B cell (primary cell): ENCODE measurements around the gene GPR108. TPM values are rescaled to one million over a fixed set of nuclear protein-coding genes. Genes with fewer than 3 reads are reported as not detected.

ENCODE experiments used
- ATAC-seq: fragments of 200-7000 bp; cut with Tn5 transposase; one replicate; pipeline ENCODE4 v1.10.0; 2021; ENCODE audit warnings: low read depth, mild to moderate bottlenecking, moderate number of reproducible peaks, moderate library complexity
- CTCF ChIA-PET: fragments of 350-600 bp; sonication (Branson Sonifier 250); formaldehyde crosslinking; loops from one replicate; lab custom pipeline; 2021; ENCODE audit warnings: antibody characterized with exemption, inconsistent platforms; lab: Charles Lee
- POLR2A ChIA-PET: fragments of 350-600 bp; sonication (Branson Sonifier 250); formaldehyde crosslinking; loops from one replicate; lab custom pipeline; 2021; ENCODE audit warnings: antibody characterized with exemption; lab: Charles Lee
- DNase-seq: peaks from one replicate; pipeline ENCODE4 v3.0.0; 2013
- H2AFZ ChIP-seq: 2 replicates; pipeline ENCODE4 v1.6.1; 2012; ENCODE audit warnings: mild to moderate bottlenecking, low read depth, low read length; ENCODE audit not compliant: insufficient read depth, poor library complexity, severe bottlenecking
- H3K27ac ChIP-seq, 2 donors: 1 replicate in 1 of 2; 2 replicates in 1 of 2; pipeline ENCODE4 v1.5.1; 2012 to 2013; ENCODE audit warnings: low read length in 2 of 2, mild to moderate bottlenecking in 2 of 2, moderate library complexity in 1 of 2
- H3K27me3 ChIP-seq, 4 experiments: fragments of 200-600 bp in 1 of 4; sonication (generic) in 1 of 4; replicated peaks in 1 of 4; 1 replicate in 2 of 4; 2 replicates in 2 of 4; pipeline versions ENCODE4 v1.6.1 to v1.7.0; 2013 to 2016; ENCODE audit warnings: low read length in 3 of 4, mild to moderate bottlenecking in 2 of 4, mixed read lengths in 1 of 4, moderate library complexity in 1 of 4; ENCODE audit not compliant: insufficient read depth in 4 of 4, control insufficient read depth in 3 of 4; ENCODE audit errors: control extremely low read depth in 1 of 4
- H3K36me3 ChIP-seq, 2 experiments: replicated peaks in 1 of 2; 1 replicate in 1 of 2; 2 replicates in 1 of 2; pipeline versions ENCODE4 v1.6.1 to v1.7.1; 2013; ENCODE audit warnings: low read length in 1 of 2; ENCODE audit not compliant: insufficient read depth in 2 of 2, control insufficient read depth in 1 of 2; ENCODE audit errors: control extremely low read depth in 1 of 2, extremely low read depth in 1 of 2
- H3K4me1 ChIP-seq, 2 donors: fragments of 200-600 bp in 1 of 2; sonication (generic) in 1 of 2; 1 replicate in 1 of 2; 2 replicates in 1 of 2; pipeline versions ENCODE4 v1.5.1 to v1.6.1; 2013 to 2017; ENCODE audit warnings: low read length in 2 of 2; ENCODE audit not compliant: control insufficient read depth in 2 of 2, insufficient read depth in 2 of 2
- H3K4me2 ChIP-seq: replicated peaks from 2 replicates; pipeline ENCODE3; 2012; ENCODE audit warnings: mild to moderate bottlenecking, low read depth, low read length; ENCODE audit not compliant: poor library complexity, severe bottlenecking
- H3K4me3 ChIP-seq, 5 experiments: fragments of 200-600 bp in 1 of 5; sonication (generic) in 1 of 5; 1 replicate in 3 of 5; 2 replicates in 2 of 5; pipeline versions ENCODE4 v1.5.1 to v1.7.0; 2011 to 2016; ENCODE audit warnings: low read length in 4 of 5, mild to moderate bottlenecking in 4 of 5, low read depth in 2 of 5, control low read depth in 1 of 5, moderate library complexity in 1 of 5; ENCODE audit not compliant: insufficient read depth in 1 of 5; ENCODE audit errors: control extremely low read depth in 1 of 5, extremely low read depth in 1 of 5
- H3K79me2 ChIP-seq: fragments of 200-600 bp; sonication (generic); one replicate; pipeline ENCODE4 v1.6.0; 2016; ENCODE audit warnings: low read length; ENCODE audit not compliant: control insufficient read depth, insufficient read depth
- H3K9ac ChIP-seq: fragments of 200-600 bp; sonication (generic); 2 replicates; pipeline ENCODE4 v1.6.1; 2017; ENCODE audit warnings: mild to moderate bottlenecking, low read length, moderate library complexity
- H3K9me3 ChIP-seq, 3 donors: one replicate each; pipeline versions ENCODE4 v1.6.1 to v1.7.1; 2013; ENCODE audit warnings: low read length in 2 of 3; ENCODE audit not compliant: control insufficient read depth in 2 of 3, insufficient read depth in 1 of 3; ENCODE audit errors: control extremely low read depth in 1 of 3
- H4K20me1 ChIP-seq: 2 replicates; pipeline ENCODE4 v1.6.0; 2012; ENCODE audit warnings: mild to moderate bottlenecking, low read length; ENCODE audit not compliant: insufficient read depth, control insufficient read depth, poor library complexity, severe bottlenecking
- H3K27ac Mint-ChIP-seq: one replicate; pipeline ENCODE4 v1.8.0; 2021; ENCODE audit warnings: mixed read lengths
- H3K27me3 Mint-ChIP-seq: one replicate; pipeline ENCODE4 v1.8.0; 2021; ENCODE audit warnings: mixed read lengths
- H3K4me1 Mint-ChIP-seq: one replicate; pipeline ENCODE4 v1.8.0; 2021; ENCODE audit warnings: mixed read lengths
- H3K4me3 Mint-ChIP-seq: one replicate; pipeline ENCODE4 v1.8.0; 2021; ENCODE audit warnings: mixed read lengths
- H3K9me3 Mint-ChIP-seq: one replicate; pipeline ENCODE4 v1.8.0; 2022; ENCODE audit warnings: mixed read lengths; ENCODE audit not compliant: insufficient read depth
- EZH2 ChIP-seq: IDR thresholded peaks from 2 replicates; pipeline ENCODE4 v1.6.1; 2012; ENCODE audit warnings: borderline replicate concordance, low read depth, mild to moderate bottlenecking, moderate library complexity, low read length; ENCODE audit not compliant: insufficient read depth, poor library complexity, severe bottlenecking
- WGBS: methylation state at CpG from one replicate; pipeline ENCODE4 v1.1.5; 2013; ENCODE audit warnings: missing lambda C conversion rate; ENCODE audit not compliant: insufficient coverage; 5-methylcytosine and 5-hydroxymethylcytosine counted together
- intact Hi-C: fragments of 100-400 bp; cut with micrococcal nuclease; formaldehyde crosslinking; loops from one replicate; pipeline ENCODE4 v1.10.0; 2022
- polyA plus RNA-seq: library from polyadenylated mRNA; depleted of rRNA; stranded (reverse); fragments of >200 nt; gene quantifications from 2 replicates; pipeline ENCODE4 v1.2.3, GENCODE V29; 2012
- total RNA-seq, 2 donors: library from RNA; stranded (reverse); fragments of 120-200 nt in 1 of 2; gene quantifications; 1 replicate in 1 of 2; 2 replicates in 1 of 2; pipeline versions ENCODE4 v1.2.3 to v1.2.4, GENCODE V29; 2013 to 2022
- TF ChIP-seq, protein P1 (sequence below): fragments of 200-600 bp; IDR thresholded peaks from one replicate; pipeline ENCODE4 v1.8.0; 2022; ENCODE audit warnings: antibody characterized with exemption, mild to moderate bottlenecking

Gene GPR108
- total and polyA plus RNA-seq, 2 donors (not counting 1 experiment from before 2014, with no cell fraction given), result 79.0 to 82.5 TPM

DNA sequence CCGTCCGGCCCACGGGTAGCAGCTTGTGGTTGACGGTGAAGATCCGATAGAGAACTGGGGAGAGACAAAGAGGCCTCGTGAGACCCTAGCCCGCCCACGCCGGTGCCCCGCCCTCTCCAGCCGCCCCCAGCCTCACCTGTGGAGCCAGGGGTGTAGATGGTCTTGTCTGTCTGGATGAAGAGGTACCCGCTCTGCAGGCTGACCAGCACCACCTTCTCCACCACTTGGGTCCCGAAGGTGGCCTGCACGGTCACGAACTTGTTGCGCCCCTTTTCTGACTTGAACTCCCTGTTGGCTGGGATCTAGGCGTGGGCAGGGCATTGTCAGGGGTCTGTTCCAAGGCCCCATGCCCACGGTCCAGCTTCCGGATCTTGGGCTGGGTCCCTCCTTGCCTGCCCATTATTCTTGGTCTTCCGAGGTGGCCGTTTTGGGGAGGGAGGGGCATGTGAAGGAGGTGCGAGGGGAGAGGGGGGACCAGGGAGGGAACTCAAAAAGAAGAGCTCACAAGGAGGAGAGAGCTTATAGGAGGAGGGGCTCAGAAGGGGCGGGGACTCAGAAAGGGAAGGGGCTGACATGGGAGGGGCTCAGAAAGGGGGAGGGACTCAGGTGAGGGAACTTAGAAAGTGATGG lies 19.2 kb downstream of the GPR108 start:
- ChIA-PET POLR2A (interaction anchor here (0.7 kb wide), 1 partner anchor 202 kb away, joined by 11 read pairs; no protein-coding TSS in a partner anchor), CTCF (no interaction called here)
- H3K9me3 ChIP-seq, result peaks cover 0 to 3% (median 0%) of the 10 kb centered on the region in 3 donors
- DNase-seq (no peak), ATAC-seq (no peak)
- Mint-ChIP-seq H3K4me1 (peaks cover 30% of the 10 kb centered on the region), H3K27me3 (no peaks in the 10 kb centered on the region), H3K9me3 (peaks cover 3% of the 10 kb centered on the region), H3K27ac (no peak overlapping the region), H3K4me3 (no peak overlapping the region)
- peaks cover 4% of the 10 kb centered on the region for H3K79me2 ChIP-seq
- no peak overlapping the region for H3K4me3 ChIP-seq
- H2AFZ ChIP-seq, result no peak overlapping the region
- H3K9ac ChIP-seq, result no peak overlapping the region
- no peaks in the 10 kb centered on the region for H3K36me3 ChIP-seq
- H3K27ac ChIP-seq, result no peak overlapping the region
- H3K4me1 ChIP-seq, result peaks cover 25 to 28% of the 10 kb centered on the region in 2 donors
- intact Hi-C loops, result no loop called here
- H3K27me3 ChIP-seq, result no peaks in the 10 kb centered on the region
- TF ChIP-seq, protein P1, sequence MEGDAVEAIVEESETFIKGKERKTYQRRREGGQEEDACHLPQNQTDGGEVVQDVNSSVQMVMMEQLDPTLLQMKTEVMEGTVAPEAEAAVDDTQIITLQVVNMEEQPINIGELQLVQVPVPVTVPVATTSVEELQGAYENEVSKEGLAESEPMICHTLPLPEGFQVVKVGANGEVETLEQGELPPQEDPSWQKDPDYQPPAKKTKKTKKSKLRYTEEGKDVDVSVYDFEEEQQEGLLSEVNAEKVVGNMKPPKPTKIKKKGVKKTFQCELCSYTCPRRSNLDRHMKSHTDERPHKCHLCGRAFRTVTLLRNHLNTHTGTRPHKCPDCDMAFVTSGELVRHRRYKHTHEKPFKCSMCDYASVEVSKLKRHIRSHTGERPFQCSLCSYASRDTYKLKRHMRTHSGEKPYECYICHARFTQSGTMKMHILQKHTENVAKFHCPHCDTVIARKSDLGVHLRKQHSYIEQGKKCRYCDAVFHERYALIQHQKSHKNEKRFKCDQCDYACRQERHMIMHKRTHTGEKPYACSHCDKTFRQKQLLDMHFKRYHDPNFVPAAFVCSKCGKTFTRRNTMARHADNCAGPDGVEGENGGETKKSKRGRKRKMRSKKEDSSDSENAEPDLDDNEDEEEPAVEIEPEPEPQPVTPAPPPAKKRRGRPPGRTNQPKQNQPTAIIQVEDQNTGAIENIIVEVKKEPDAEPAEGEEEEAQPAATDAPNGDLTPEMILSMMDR, result no peak
- no peak for TF ChIP-seq EZH2
- no peak overlapping the region for H3K4me2 ChIP-seq
- no peaks in the 10 kb centered on the region for H4K20me1 ChIP-seq
- WGBS, result 72% methylated on average over 19 of the region's 23 CpGs

DNA sequence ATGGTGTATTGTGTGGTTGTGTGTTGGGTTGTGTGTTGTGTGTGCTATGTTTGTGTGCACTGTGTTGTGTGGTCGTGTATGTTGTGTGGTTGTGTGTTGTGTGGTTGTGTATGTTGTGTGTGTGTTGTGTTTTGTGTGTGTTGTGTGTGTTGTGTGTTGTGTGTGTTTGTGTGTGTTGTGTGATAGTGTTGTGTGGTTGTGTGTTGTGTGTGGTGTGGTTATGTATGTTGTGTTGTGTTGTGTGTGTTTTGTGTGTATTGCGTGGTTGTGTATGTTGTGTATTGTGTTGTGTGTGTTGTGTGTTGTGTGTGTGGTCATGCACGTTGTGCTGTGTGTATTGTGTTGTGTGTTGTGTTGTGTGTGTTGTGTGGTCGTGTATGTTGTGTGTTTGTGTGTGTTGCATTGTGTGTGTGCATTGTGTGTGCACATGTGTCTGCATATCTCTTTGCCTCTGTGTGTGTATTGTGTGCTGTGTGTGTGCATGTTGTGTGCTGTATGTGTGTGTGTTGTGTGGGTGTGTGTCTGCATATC lies 19.9 kb downstream of the GPR108 start:
- Mint-ChIP-seq H3K9me3 (peaks cover 3% of the 10 kb centered on the region), H3K27me3 (peaks cover 2% of the 10 kb centered on the region), H3K4me1 (peaks cover 25% of the 10 kb centered on the region), H3K4me3 (no peak overlapping the region), H3K27ac (no peak overlapping the region)
- ATAC-seq, result no peak
- no peaks in the 10 kb centered on the region for H3K27me3 ChIP-seq
- TF ChIP-seq, protein P1, result no peak
- TF ChIP-seq EZH2, result no peak
- no peak overlapping the region for H3K4me3 ChIP-seq
- no peaks in the 10 kb centered on the region for H3K36me3 ChIP-seq
- no peaks in the 10 kb centered on the region for H4K20me1 ChIP-seq
- H2AFZ ChIP-seq, result no peak overlapping the region
- CTCF ChIA-PET, result no interaction called here
- peaks cover 17 to 22% of the 10 kb centered on the region in 2 donors for H3K4me1 ChIP-seq
- peaks cover 0 to 3% (median 0%) of the 10 kb centered on the region in 3 donors for H3K9me3 ChIP-seq
- POLR2A ChIA-PET, result no interaction called here
- H3K27ac ChIP-seq, result no peak overlapping the region
- no peak overlapping the region for H3K4me2 ChIP-seq
- intact Hi-C loops, result no loop called here
- WGBS, result 78% methylated on average over 4 of the region's 4 CpGs
- no peak overlapping the region for H3K9ac ChIP-seq
- peaks cover 4% of the 10 kb centered on the region for H3K79me2 ChIP-seq
- DNase-seq, result no peak
